Measurements from ENCODE around the gene CNTNAP2.

CNTNAP2 gene

GRCh38 chr7:147813316-147813715 is 1696.7 kb downstream of the CNTNAP2 start:
- DNase-seq, result no peak

DNA sequence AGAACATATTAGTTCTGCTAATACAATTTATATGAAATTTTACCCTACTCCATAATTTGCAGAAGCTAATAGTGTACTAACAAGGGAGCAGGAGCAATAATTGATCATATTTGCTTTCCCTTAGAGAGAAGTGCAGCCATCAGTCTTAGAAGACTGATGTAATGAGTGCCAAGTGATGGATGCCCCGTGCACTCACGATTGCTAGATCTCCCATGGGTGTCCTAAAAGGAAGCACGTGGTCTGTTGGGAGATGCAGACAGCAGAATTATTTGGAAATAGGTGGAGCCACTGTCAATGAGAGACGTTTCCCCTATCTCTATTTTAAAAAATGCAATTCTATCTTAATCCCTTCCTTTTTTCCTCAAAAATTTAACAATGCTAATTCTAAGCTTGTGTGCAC is 1701.7 kb downstream of the CNTNAP2 start:
- no peak for DNase-seq

DNA sequence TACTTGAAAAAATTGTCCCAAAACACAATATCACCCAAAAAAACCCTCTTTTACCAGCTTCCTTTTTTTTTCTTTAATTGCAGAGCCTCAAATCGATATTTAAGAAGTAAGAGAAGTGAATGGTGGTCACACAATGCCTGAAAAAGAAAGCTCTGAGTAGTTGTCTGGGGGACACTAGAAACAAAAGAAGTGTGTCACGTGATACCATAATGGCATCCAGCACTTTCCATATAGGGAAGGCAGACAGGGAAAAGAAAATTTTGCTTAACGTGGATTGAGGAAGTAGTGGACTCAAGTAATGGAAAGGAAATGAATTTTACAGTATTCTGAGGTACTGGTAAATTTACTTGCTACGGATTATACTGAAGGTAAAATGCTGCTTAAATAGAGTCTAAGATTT is 1708.1 kb downstream of the CNTNAP2 start:
- no peak for DNase-seq

GRCh38 chr7:147829016-147829415 is 1712.4 kb downstream of the CNTNAP2 start:
- DNase-seq, result no peak

DNA sequence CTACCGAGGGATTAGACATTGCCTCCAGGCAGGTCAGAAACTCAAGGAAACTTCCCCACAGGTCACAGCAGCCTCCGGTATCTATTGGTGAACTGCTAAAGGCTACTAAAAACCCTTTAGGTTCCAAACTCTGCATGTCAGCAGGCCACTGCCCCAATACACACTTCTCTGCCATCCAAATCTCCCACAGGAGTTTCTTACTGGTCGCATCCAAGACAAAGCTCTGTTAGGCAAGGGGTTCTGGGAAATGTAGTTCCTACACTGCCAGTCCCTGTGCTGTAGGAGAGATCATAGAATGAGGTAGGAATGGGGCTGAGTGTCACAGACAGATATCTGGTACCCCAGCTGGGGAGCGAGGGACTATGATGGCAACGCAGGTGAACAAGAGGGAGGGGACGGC is 1717.0 kb downstream of the CNTNAP2 start:
- no peak for DNase-seq

DNA sequence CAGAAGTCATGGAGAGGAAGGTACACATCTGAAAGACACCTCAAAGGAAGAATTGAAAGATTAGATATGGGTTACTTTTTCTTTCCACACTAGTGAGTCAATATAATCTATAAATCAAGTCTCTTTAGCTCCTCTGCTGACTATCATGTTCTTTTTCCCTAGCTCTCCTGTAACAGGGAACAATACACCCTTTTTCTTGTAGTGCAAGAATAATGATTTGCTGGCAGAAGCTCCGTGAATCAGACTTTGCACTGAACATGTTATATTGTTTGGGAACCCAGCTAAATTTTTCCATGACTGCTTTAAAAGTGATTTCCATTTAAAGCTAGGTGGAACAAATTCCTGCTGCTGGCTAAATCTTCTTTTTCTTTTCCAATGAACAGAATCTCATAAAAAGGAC is 1717.4 kb downstream of the CNTNAP2 start:
- no peak for DNase-seq

DNA sequence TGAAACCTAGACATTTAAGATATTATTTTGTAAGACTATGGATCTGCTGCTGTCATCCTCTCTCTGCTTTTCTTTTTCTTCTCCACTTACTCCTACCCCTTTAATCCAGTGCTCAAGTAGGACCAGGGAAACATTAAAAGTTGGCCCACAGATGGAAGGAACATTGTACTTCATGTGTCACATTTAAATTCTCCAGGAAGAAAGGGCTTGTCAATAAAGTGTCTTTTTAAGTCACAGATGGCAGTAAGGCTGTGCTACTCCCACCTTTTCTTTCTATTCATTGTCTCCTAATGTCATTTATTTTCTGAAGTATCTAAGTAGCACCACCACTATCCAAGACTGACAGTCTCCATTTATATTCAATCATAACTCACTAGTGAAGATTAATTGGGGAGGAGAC is 1736.2 kb downstream of the CNTNAP2 start:
- DNase-seq, result no peak

DNA sequence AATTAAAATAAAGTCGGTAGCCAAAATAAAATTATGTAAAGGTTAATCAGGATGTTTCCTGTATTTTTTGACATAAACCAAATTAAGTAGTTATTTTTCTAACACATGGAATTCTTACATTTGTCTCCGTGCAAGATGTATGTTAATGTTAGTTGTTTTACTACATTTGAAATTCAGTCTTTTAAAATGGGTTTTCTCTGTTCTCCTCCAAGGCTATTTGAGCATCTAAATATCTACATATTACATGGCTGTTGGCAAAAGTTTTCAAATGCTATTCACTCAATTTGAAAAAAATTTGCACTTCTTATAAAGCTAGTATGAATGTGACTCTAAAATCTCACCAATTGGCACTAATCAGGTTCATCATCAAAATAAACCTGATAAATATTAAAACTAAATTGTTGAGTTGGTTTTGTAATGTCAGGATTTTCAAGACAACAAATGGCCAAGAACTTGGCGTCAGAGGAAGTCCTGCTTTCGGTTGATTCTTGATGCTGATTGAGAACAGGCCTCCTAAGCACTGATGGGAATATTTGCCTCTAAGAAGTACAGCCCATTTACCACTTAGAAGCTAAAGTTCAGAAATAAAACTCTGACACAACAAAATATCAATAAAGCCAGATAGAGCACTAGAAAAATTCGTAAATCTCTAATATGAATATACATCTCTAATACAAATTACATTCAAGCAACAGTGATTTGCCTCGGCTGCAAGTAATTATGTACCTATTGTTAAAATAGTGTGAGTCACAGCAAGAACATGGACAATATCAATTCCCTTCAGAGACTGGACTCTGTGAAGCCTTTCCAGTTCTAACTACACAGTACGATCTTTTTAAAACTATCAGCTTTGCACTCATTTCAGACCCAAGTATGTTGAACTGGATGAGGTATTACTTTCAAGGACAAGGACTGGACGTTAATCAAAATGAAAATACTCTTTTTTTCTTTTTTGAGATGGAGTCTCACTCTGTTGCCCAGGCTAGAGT is 1740.8 kb downstream of the CNTNAP2 start:
- no peak for DNase-seq

DNA sequence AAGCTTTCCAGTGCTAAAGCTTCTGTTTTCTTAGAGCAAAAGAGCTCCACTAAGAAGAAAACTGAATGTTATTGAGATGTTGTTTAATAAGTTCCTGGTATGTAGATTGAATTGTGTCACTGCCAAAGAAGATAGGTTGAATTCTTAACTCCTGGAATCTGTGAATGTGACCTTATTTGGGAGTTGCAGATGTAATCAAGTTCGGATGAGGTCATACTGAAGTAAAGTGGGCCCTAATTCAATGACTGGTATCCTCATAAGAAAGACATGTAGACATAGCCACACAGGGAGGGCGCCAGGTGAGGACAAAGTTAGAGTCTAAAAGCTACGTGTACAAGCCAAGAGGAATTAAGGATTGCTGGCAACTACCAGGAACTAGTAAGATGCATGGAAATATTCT is 1741.8 kb downstream of the CNTNAP2 start:
- no peak for DNase-seq

- no peak for DNase-seq
Observed at GRCh38 chr7:147859033-147859432, 1742.4 kb downstream of the CNTNAP2 start.

GRCh38 chr7:147859486-147859885 is 1742.9 kb downstream of the CNTNAP2 start:
- no peak for DNase-seq

DNA sequence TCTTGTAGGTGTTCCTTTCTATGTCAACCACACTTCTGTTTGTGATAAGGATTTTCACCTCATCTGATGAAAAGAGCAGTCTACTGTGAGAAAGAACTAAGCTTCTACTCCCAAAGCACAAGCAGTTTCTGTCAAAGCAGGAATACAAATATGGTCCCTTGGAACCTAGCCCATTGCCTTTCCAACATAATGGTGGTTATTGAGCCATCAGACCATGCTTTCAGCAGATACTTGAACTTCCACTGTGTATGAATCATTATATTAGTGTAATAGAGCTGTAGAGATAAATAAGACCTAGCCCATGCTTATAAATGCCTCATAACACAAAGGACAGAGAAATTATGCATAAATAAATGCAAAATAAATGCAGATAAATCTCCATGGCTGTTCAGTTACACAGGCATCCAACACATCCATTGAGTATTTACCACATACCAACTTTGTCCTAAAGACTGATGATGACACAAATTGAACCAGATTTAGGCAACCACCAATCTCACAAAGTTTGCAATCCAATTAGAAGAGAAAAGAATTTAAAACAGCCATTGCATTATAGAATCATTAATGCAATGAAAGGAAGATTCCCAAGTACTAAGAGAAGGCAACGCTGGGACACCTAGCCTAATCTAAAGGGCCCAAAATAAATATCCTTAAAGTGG is 1744.6 kb downstream of the CNTNAP2 start:
- no peak for DNase-seq

DNA sequence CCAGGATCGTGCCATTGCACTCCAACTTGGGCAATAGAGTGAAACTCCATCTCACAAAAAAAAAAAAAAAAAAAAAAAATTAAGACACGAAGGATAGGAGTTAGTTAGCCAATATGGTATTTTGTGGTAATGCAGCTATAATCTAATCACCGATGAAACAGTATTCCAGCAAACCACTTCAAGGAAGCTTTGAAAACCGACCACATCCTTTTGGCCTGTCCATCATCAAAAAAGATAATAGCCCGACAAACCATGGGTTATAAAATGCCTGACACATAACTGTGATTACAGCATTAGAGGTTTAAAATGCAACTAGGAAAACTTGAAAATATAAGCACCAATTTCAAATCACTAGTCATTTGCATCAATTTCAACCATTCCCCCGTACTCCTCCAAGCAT is 1745.3 kb downstream of the CNTNAP2 start:
- DNase-seq, result no peak

DNA sequence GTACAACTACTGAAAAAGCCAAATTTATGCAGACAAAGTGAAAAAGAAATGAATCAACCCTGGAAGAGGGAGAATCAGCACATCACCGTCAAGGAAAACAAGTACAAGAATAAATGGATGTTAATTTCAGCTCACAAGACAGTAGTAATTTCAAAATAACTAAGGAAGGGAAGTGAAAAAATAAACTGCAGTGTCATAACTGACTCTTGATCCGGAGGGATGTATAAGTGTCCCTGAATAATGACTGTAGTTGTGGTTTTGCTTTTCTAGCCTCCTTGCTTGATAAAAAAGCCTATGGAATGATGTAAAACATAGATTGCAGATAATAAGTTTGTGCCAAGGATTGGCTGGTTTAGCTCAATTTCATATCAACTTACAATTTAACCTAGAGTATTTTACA is 1752.9 kb downstream of the CNTNAP2 start:
- DNase-seq, result no peak

DNA sequence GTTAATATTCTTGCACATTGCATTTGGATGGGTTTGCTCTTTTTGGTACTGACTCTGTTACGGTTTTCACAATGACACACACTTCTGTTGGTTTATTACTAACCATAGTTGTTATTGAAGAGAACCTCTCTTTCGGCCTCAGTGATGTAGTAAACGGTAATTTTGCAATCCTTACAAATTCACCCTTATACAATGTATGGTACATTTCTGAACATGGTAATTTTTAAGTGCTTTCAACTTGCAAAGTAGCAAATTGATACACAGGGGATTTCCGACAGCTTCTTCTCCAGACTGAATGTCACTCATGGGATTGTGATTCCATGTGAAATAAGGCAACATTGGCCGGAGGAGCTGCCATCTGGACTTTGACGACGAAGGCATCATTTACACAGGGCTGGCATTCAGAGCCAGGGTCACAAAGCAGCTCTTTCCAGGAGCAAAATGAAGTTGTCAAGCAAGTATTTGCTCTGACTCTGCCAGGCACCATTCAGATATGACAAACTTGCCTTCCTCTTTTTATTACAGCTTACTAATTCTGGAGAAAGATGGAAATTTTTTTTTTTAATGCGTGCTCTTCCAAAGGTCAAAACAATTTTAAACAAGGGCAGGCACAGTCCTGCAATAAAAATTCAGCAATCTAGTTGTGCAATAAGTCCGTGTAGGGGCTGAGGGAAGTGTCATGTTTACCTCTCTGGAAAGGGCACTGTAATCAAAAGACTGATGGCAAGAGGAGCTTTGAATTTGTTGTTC is 1762.5 kb downstream of the CNTNAP2 start:
- DNase-seq, result no peak

DNA sequence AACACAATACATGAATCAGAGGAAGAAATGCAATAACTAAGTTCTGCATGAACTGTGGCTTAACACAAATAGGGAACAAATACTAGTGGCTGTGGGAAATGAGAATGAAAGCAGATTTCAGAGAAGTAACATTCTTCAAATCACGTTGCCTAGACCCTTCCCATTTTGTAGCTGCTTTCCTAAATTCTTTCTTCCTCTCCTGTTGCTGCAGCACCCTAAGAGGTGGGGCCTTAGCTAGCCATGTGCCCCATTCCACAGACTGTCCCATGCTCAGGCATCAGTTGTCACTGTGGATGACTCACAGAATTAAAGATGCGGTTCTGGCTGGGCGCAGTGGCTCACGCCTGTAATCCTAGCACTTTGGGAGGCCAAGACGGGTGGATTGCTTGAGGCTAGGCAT is 1769.3 kb downstream of the CNTNAP2 start:
- DNase-seq, result no peak

DNA sequence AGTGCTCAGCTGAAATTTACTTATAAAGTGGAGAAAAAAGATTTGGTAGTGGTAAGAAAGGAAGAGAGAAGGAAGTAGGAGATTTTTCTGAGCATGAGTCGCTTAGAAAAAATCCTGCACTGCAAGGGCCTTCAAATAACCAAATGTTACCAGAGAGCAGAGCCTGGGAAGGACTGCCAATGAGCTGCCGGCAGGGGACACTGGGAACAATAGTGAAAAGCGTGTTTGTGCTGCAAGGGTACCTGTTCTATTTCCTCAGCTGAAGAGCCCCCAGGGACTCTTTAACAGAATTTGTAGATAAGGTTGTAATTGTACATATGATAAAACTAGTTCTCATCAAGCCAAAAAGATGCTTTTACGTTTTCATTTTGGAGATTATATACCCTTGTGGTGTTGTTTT is 1777.7 kb downstream of the CNTNAP2 start:
- no peak for DNase-seq

DNA sequence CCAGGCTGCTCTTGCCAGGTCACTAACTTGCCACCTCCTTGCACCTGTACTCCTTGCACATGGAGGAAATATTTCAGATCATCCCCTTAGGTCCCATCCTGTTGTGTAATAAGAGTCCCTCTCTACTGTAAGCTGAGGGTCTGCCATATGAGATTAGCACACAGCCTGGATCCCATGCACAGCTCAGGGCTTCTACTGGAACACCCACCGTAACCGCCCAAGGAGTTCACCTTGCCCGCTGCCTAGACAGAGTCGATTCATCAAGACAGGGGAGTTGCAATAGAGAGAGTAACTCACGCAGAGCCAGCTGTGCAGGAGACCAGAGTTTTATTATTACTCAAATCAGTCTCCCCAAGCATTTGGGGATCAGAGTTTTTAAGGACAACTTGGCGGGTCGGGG is 1779.5 kb downstream of the CNTNAP2 start:
- no peak for DNase-seq

GRCh38 chr7:147903536-147904218 is 1787.1 kb downstream of the CNTNAP2 start:
- no peak for DNase-seq

DNA sequence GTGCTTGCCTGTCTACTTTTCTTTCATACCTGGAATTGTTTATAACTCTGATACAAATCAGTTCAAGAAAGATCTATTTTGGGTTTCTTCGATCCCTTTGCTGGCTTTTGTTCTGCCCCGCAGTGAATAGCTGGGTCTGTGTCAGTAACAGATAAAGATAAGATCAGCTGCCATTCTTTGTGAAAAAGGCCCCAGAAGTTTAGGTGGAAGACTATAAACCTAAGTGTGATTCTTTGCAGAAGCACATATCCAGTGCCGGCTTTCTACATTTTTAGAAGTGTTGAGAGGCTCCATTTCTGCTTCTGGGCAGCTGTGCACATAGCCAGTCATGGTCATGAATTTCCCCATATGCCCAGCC is 1787.6 kb downstream of the CNTNAP2 start:
- no peak for DNase-seq

- no peak for DNase-seq
Observed at GRCh38 chr7:147909431-147910148, 1793.0 kb downstream of the CNTNAP2 start.

DNA sequence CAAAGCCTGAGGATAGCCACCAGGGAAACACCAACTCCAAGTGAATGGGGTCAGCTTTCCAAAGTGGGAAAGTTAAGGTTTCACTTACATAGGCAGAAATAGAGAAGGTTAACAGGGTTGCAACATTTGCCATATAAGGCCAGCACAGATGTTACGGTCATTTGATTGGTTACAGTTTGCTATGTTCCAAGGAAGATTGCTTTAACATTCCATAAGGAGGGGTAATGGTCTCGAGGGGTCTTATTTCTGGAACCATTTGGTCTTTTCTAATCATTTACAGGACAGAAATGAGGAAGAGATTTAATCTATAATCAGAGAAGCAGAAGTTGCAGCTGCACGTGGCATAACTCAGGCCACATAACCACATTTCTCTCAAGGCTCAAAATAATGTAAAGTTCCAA is 1794.6 kb downstream of the CNTNAP2 start:
- DNase-seq, result no peak

Data from NCI-H510A treated with DMSO at 0.1 percent for 48 hours (cell line).